GM12878 (cell line): ENCODE data around the gene MPDZ. TPM values are rescaled to one million over a fixed set of nuclear protein-coding genes. Genes with fewer than 3 reads are reported as not detected.

Source experiments
- ATAC-seq: fragments of 200-7000 bp; cut with Tn5 transposase; 3 replicates; pipeline ENCODE4 v1.9.1; 2020; ENCODE audit warnings: mild to moderate bottlenecking, moderate library complexity
- BruUV-seq: library from RNA; stranded (reverse); fragments of 400-500 nt; replicated peaks from 2 replicates; lab custom pipeline; 2021; lab: Mats Ljungman, UMichigan
- CTCF ChIA-PET: fragments of 300-600 bp; sonication (Branson Sonifier 250); formaldehyde crosslinking; extraction: SDS; loops from one replicate; lab custom pipeline; 2021; ENCODE audit warnings: inconsistent platforms; lab: Yijun Ruan, JAX
- POLR2A ChIA-PET: fragments of 350-600 bp; formaldehyde crosslinking; extraction: SDS; loops from one replicate; lab custom pipeline; 2021; ENCODE audit warnings: inconsistent platforms; lab: Charles Lee
- RAD21 ChIA-PET: fragments of 300-600 bp; sonication (Branson Sonifier 250); formaldehyde crosslinking; loops from one replicate; lab custom pipeline; 2023; ENCODE audit warnings: antibody characterized with exemption; ENCODE audit not compliant: unreplicated experiment; lab: Charles Lee
- SMC1A ChIA-PET: fragments of 300-600 bp; sonication (Branson Sonifier 250); formaldehyde crosslinking; loops from one replicate; lab custom pipeline; 2023; ENCODE audit not compliant: unreplicated experiment, uncharacterized antibody; lab: Charles Lee
- DNase-seq: peaks from one replicate; pipeline ENCODE4 v3.0.0-alpha.2; 2011; ENCODE audit warnings: low read depth, low spot score
- FAIRE-seq: peaks from 3 replicates; lab custom pipeline; 2011; peaks lifted over from hg19 to GRCh38; lab: Jason Lieb, UNC
- H2AFZ ChIP-seq: 2 replicates; pipeline ENCODE4 v1.6.0; 2011; ENCODE audit warnings: low read depth, low read length, control low read depth; ENCODE audit not compliant: control insufficient read depth
- H3K27ac ChIP-seq: 2 replicates; pipeline ENCODE4 v1.5.1; 2011; ENCODE audit warnings: control low read depth; ENCODE audit not compliant: control insufficient read depth, insufficient read depth
- H3K27me3 ChIP-seq, 2 experiments: replicated peaks in 1 of 2; 2 replicates each; pipeline versions ENCODE4 v1.6.0 to v1.6.1; 2011; ENCODE audit warnings: low read length in 1 of 2; ENCODE audit not compliant: control insufficient read depth in 2 of 2, insufficient read depth in 2 of 2
- H3K36me3 ChIP-seq, 2 experiments: 2 replicates each; pipeline ENCODE4 v1.5.1; 2011; ENCODE audit warnings: low read length in 1 of 2; ENCODE audit not compliant: control insufficient read depth in 2 of 2, insufficient read depth in 2 of 2
- H3K4me1 ChIP-seq: 2 replicates; pipeline ENCODE4 v1.6.1; 2011; ENCODE audit warnings: mild to moderate bottlenecking, low read length, moderate library complexity, mixed read lengths; ENCODE audit not compliant: control insufficient read depth, insufficient read depth
- H3K4me2 ChIP-seq: 2 replicates; pipeline ENCODE4 v1.6.0; 2011; ENCODE audit warnings: control low read depth; ENCODE audit not compliant: control insufficient read depth, insufficient read depth
- H3K4me3 ChIP-seq: fragments of 200-600 bp; sonication (generic); 2 replicates; pipeline ENCODE4 v1.5.1; 2016
- H3K79me2 ChIP-seq: 2 replicates; pipeline ENCODE4 v1.6.0; 2011; ENCODE audit warnings: low read length; ENCODE audit not compliant: control insufficient read depth, insufficient read depth
- H3K9ac ChIP-seq: 2 replicates; pipeline ENCODE4 v1.8.0; 2011; ENCODE audit warnings: low read length, control low read depth, mixed read lengths; ENCODE audit not compliant: control insufficient read depth, insufficient read depth
- H3K9me3 ChIP-seq: replicated peaks from 3 replicates; pipeline ENCODE4 v1.5.1; 2011; ENCODE audit warnings: mild to moderate bottlenecking, low read length; ENCODE audit not compliant: control insufficient read depth, insufficient read depth
- H4K20me1 ChIP-seq: 2 replicates; pipeline ENCODE4 v1.6.0; 2011; ENCODE audit not compliant: control insufficient read depth, insufficient read depth
- BCL3 ChIP-seq: IDR thresholded peaks from 2 replicates; pipeline ENCODE4 v1.6.1; 2011; ENCODE audit warnings: borderline replicate concordance, low read depth, mild to moderate bottlenecking, moderate library complexity, low read length; ENCODE audit not compliant: insufficient read depth, poor library complexity, severe bottlenecking
- BRCA1 ChIP-seq: IDR thresholded peaks from 2 replicates; pipeline ENCODE4 v1.6.1; 2011; ENCODE audit warnings: low read depth, low read length, improper control_type of control experiment
- CEBPZ ChIP-seq: fragments of 150-350 bp; IDR thresholded peaks from 2 replicates; pipeline ENCODE4 v1.6.1; 2016; ENCODE audit warnings: low read depth, low read length
- CUX1 ChIP-seq: IDR thresholded peaks from 2 replicates; pipeline ENCODE4 v1.6.1; 2012; ENCODE audit warnings: improper control_type of control experiment, low read depth, low read length; ENCODE audit not compliant: insufficient replicate concordance
- HCFC1 ChIP-seq: fragments of 150-350 bp; IDR thresholded peaks from 2 replicates; pipeline ENCODE4 v1.6.1; 2014; ENCODE audit warnings: low read length
- IRF3 ChIP-seq: fragments of 450-650 bp; IDR thresholded peaks from 2 replicates; pipeline ENCODE4 v1.6.1; 2014; ENCODE audit warnings: mild to moderate bottlenecking
- PML ChIP-seq: IDR thresholded peaks from 2 replicates; pipeline ENCODE4 v1.6.1; 2012; ENCODE audit warnings: low read length, inconsistent platforms
- SUPT20H ChIP-seq: IDR thresholded peaks from 2 replicates; pipeline ENCODE4 v1.6.1; 2011; ENCODE audit warnings: low read depth, mild to moderate bottlenecking, low read length, moderate library complexity, borderline replicate concordance; ENCODE audit not compliant: control insufficient read depth
- USF1 ChIP-seq: IDR thresholded peaks from 2 replicates; pipeline ENCODE4 v1.6.1; 2011; ENCODE audit warnings: borderline replicate concordance, low read depth, mild to moderate bottlenecking, moderate library complexity, mixed read lengths, low read length; ENCODE audit not compliant: insufficient read depth; ENCODE audit errors: extremely low read length
- ZBED1 ChIP-seq: IDR thresholded peaks from 2 replicates; pipeline ENCODE4 v1.6.1; 2016; ENCODE audit warnings: borderline replicate concordance
- ZNF217 ChIP-seq: fragments of 450-650 bp; IDR thresholded peaks from 2 replicates; pipeline ENCODE4 v1.6.1; 2017; ENCODE audit warnings: antibody characterized with exemption, mild to moderate bottlenecking
- WGBS: methylation state at CpG from one replicate; pipeline ENCODE4 v1.1.6; 2016; ENCODE audit warnings: low lambda C conversion rate; ENCODE audit not compliant: insufficient replicate concordance, insufficient coverage; ENCODE audit errors: missing lambda C conversion rate; 5-methylcytosine and 5-hydroxymethylcytosine counted together
- in situ Hi-C: fragments of 300-500 bp; cut with MboI; formaldehyde crosslinking; loops from 9 replicates; pipeline ENCODE4 v1.14.3; 2018; ENCODE audit warnings: mixed read lengths
- intact Hi-C: fragments of 100-400 bp; cut with micrococcal nuclease; formaldehyde crosslinking; loops from one replicate; pipeline ENCODE4 v1.14.2; 2022; ENCODE audit not compliant: unreplicated experiment
- polyA plus RNA-seq, 11 experiments: library from polyadenylated mRNA; depleted of rRNA in 4 of 11; unstranded in 6 of 11; stranded (reverse) in 5 of 11; fragments of >200 nt; fragmentation: Nextera tagmentation in 4 of 11; fragmentation: Illumina TruSeq in 1 of 11; extraction: Ambion mirVana in 4 of 11; extraction: Trizol in 1 of 11; gene quantifications; 1 replicate in 1 of 11; 2 replicates in 10 of 11; pipeline versions ENCODE4 v1.2.1 to v1.2.3, GENCODE V29; 2011 to 2016; ENCODE audit warnings: inconsistent platforms in 2 of 11, missing spikeins in 2 of 11, low read depth in 1 of 11
- total RNA-seq, 4 experiments: library from RNA; depleted of rRNA in 3 of 4; stranded (reverse); fragments of >200 nt in 3 of 4; fragmentation: Illumina TruSeq in 1 of 4; extraction: Trizol in 1 of 4; gene quantifications; 2 replicates each; pipeline versions ENCODE4 v1.2.1 to v1.2.3, GENCODE V29; 2013 to 2021

Gene MPDZ
- total and polyA plus RNA-seq, 10 of the 15 experiments (the other 5 are each of a cell fraction or from before 2014, with no cell fraction given): 0.36 TPM; not detected in 9

GRCh38 chr9:13143281-13143680, 136.2 kb downstream of the MPDZ start:
- ChIA-PET SMC1A (no interaction called here), RAD21 (no interaction called here), CTCF (no interaction called here), POLR2A (no interaction called here)
- Histone ChIP-seq H4K20me1 (no peaks in the 10 kb centered on the region), H3K4me1 (no peaks in the 10 kb centered on the region), H3K36me3 (no peaks in the 10 kb centered on the region), H3K4me3 (no peak overlapping the region), H3K4me2 (no peak overlapping the region), H3K27me3 (no peaks in the 10 kb centered on the region), H3K9ac (no peak overlapping the region), H2AFZ (no peak overlapping the region), H3K27ac (no peak overlapping the region), H3K9me3 (no peaks in the 10 kb centered on the region), H3K79me2 (no peaks in the 10 kb centered on the region)
- FAIRE-seq (no peak), DNase-seq (no peak), ATAC-seq (no peak)
- intact Hi-C loops (no loop called here), in situ Hi-C loops (no loop called here)
- 28% methylated on average over 5 of the region's 5 CpGs for WGBS
- no TSS peak for BruUV-seq
- TF ChIP-seq SUPT20H: no peak
- TF ChIP-seq CEBPZ: no peak
- no peak for TF ChIP-seq BRCA1
- no peak for TF ChIP-seq PML
- TF ChIP-seq CUX1: no peak
- TF ChIP-seq HCFC1: no peak
- no peak for TF ChIP-seq ZNF217
- no peak for TF ChIP-seq ZBED1
- no peak for TF ChIP-seq IRF3
- TF ChIP-seq BCL3: no peak
- no peak for TF ChIP-seq USF1
